NCI-H1105 (cell line): ENCODE data around the gene ARHGAP10.

Experiments used
- DNase-seq: peaks from one replicate; lab custom pipeline; 2025; lab: John Stamatoyannopoulos, UW

Gene ARHGAP10, protein sequence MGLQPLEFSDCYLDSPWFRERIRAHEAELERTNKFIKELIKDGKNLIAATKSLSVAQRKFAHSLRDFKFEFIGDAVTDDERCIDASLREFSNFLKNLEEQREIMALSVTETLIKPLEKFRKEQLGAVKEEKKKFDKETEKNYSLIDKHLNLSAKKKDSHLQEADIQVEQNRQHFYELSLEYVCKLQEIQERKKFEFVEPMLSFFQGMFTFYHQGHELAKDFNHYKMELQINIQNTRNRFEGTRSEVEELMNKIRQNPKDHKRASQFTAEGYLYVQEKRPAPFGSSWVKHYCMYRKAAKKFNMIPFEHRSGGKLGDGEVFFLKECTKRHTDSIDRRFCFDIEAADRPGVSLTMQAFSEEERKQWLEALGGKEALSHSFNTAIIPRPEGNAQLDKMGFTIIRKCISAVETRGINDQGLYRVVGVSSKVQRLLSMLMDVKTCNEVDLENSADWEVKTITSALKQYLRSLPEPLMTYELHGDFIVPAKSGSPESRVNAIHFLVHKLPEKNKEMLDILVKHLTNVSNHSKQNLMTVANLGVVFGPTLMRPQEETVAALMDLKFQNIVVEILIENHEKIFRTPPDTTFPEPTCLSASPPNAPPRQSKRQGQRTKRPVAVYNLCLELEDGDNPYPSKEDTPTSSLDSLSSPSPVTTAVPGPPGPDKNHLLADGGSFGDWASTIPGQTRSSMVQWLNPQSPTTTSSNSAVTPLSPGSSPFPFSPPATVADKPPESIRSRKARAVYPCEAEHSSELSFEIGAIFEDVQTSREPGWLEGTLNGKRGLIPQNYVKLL

DNA sequence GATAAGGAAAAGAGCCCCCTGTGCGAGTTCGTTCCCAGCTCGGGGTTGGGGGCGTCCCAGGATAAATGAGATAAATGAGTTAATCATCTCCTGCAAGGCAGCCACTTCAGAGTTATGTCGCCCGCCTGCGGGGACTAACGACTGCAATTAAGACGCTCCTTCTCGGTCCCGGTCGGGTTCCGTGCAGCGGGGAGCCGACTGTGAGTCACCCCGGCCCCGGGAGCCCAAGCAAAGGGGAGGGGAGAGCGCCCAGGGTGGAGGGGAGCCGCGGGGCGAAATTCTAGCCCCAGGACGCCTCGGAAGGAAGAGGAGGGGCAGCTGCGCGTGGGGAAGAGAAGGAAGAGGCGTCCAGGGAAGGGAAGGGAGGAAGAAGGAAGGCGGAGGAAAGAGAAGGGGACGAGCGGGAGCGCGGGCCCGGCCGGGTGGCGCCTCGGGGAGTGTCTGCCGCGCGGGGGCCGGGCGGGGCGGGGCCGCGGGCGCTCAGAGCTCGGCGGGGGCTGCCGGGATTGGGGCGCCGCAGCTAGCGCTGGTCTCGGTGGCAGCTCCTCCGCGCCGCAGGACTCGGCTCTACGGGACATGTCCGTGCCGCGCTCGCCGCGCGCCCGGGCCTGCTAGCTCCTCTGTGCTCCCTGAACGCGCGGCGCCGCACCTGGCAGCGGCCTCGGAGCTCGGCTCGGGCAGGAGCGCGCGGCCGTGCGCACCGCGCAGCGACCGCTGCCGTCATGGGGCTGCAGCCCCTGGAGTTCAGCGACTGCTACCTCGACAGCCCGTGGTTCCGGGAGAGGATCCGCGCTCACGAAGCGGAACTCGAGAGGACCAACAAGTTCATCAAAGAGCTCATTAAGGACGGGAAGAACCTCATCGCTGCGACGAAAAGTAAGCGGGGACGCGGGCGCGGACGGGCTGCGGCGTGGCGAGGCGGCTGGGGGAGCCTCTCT, at the start of gene ARHGAP10:
ARHGAP10 (plus strand) TSS at position 509 of the 938 bp plus-strand sequence; CDS start at position 723, 214 bp downstream.
- peak; percentile 17 for DNase-seq

DNA sequence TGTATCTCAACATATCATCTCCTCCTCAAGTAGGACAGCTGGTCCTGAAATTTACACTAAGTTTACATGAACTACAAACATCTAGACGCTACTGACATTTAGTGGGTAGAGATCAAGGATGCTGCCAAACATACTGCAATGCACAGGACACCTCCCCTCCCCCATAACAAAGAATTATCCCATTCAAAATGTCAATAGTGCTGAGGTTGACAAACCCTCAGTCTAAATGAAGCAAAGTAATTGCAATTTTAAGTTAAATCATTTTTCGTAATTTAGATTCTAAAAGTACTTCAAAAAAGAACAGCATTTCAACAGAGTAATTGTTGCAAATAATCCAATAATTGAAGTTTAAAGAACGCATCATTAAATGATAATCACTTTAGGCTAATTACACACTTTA, 49.1 kb upstream of the ARHGAP10 start:
- DNase-seq: no peak

DNA sequence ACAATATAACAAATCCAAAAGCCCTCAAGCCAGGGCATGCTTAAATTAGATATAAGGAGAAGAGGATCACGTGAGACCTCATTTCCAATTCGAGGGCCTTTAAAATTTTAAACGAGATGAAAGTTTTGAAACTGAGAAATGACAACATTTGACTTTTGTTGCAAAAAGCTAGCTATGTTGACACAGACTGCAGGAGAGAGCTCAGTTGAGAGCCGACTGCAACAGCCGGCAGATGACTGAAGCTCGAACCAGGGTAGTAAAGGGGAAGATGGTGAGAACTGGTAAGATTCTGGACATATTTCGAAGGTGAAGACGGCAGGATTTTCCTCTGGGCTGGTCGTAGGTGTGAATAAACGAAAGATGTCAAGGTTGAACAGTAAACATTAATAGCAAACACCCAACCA, 48.7 kb upstream of the ARHGAP10 start:
- DNase-seq: no peak

DNA sequence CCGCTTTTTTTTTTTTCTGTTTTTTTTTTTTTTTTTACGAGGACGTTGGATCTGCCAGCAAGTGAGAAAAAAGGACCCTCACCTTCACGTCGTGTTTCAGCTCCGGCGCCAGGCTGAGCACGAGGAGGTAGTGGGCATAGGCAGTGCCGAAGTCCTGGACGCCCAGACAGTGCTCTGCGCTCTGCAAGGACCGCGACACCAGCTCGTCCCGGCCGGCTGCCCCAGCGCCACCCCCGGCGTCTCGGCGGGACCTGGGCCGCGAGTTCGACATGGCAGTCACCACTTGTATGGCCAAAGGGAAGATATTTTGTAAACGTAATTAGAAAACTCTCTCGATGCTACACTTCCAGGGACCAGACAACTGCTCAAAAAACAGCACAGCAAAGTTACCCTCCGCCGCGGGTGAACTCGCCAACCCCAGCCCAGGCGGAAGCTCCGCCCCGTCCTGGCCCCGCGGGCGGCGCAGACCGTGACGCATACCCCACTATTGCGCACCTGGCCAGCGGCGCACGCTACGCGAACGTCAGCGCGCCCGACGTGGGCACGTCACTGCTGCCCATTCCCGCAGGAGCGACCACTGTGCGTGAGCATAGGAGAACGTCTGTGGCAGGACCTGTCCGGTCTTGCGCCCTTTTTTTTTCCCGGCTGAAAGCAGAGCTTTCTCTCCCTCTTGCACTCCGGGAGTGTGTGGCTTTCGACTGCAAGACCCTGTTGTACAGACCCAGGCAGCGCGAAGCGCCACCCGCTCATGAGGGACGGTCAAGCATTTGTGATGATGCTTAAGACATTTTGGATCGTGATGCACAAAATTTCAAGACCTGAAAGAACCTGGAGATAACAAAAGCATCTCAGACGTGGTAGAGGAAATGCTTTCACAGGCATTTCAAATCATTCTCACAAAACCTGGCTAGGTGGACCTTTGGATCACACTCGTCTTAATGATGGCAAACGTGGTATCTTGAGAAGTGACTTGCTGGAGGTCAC, 47.9 kb upstream of the ARHGAP10 start, which contains the start of gene PRMT9:
PRMT9 (minus strand) TSS at position 447 of the 984 bp plus-strand sequence; CDS start at position 271, 176 bp downstream.
- DNase-seq: peak; percentile 48

GRCh38 chr4:147689067-147689466, 42.8 kb upstream of the ARHGAP10 start:
- DNase-seq: no peak

- DNase-seq: no peak
Measured at GRCh38 chr4:147691820-147692219, 40.1 kb upstream of the ARHGAP10 start.

DNA sequence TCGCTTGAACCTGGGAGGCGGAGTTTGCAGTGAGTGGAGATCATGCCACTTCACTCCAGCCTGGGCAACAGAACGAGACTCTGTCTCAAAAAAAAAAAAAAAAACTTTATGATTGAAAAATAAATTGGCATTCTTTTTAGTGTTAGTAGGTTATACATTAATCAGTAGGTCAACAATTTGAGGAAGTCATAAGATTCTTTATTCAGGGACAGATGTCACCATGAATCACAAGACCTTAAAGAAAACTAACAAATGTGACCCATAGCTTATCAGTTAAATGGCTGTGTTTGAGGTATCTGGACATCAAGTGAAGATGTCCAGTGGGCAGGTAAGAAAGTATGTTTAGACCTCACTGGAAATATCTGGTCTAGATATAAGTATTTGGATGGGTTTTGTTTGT, 38.7 kb upstream of the ARHGAP10 start:
- no peak for DNase-seq

DNA sequence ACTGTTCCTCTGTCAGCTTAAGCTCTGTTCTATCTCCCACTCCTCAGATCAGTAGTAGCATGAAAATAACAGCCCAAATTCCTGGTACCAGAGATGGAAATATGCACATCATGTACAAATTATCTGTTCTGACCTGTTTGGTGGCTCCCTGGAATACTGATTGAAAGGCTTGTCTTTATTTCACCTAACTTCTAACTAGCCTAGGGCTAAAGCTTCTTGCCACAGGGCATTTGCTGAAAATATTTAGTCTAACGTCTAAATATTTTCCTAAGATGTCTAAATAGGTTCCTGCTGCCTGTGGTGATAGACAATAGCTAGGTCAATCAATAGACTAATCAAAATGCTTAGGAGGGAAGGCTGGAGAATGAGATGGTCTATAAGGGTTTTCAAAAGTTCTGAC, 35.0 kb upstream of the ARHGAP10 start:
- no peak for DNase-seq

- no peak for DNase-seq
Measured at GRCh38 chr4:147704846-147705245, 27.0 kb upstream of the ARHGAP10 start.

DNA sequence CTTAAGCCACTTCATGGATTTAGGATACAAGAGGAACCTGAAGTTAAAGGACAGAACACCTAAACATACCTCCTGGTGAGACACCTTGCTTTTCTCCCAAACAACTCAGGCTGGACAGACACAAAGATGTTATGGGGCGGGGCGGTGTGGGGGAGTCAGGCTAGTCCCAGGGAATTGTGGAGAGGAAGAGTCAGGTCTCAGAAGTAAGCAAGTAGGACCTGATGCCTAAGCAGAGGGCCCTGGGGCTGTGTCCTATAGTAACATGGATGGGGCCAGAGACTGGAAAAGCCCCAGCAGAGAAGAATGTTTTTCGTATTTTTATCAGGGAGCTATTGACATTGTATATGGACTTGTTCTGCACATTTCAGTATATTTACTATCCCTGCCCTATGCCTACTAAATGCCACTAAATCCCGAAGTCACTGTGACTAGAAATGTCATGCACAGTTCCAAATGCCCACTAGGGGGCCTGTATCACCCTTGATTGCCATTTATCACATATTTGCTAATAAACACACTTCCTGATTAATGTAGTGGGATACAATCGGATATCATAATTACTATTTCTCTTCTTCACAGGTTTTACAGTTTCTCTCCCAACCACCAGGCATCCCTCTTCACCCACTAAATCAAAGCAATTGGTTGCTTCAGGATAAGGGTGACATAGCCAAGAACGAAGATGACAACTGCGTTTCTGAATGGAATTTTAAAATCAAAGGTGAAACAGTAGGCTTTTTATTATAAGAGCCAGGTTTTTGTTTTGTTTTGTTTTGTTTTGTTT, 23.8 kb upstream of the ARHGAP10 start:
- DNase-seq: peak; percentile 2

GRCh38 chr4:147709999-147710398, 21.9 kb upstream of the ARHGAP10 start:
- no peak for DNase-seq

DNA sequence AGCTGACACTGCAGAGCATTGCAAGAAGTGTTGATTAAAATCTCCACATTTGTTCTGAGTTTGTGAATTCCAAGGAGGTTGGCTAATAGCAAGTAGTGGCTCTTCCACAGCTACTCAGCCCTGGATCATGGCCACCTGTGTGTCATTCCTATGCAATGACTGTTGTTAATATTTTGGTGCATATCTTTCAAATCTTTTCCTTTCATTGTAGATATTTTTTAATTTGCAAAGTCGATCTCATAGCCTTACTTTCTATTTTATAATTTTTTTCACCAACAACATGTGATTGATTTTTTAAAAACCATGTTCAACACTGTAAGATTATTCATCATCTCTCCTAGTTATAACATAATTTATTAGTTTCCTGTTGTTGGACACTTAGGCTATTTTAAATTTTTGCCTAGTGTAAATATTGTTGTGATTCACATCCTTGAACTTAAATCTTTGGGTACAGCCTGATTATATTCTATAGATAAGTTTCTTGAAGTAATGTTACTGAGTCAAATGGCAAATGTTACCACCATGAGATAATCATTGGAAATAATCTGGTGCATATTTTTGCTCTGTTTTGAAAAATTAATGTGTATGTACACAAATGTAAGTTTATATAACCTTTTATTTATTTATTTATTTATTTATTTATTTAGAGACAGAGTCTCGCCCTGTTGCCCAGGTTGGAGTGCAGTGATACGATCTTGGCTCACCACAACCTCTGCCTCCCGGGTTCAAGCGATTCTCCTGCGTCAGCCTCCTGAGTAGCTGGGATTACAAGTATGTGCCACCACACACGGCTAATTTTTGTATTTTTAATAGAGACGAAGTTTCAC, 17.1 kb upstream of the ARHGAP10 start:
- DNase-seq: no peak

DNA sequence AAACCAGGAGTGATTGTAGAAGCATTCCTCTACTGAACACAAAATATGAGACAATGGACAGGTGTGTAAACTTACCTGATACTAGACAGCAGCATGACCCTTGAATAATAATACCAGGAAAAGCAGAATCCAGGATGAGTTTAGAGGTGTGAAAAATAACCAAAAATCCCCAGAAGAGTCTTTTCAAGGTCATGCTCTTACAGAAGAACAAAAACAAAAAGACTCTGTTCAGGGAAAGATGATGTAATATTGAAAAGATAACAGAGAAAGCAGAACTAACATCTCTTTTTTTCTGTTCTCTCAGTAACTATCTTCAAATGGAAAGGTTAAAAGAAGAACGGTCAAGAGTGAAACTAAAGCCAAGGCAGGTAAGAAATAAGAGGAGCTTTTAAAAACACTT, 14.0 kb upstream of the ARHGAP10 start:
- no peak for DNase-seq

- no peak for DNase-seq
Measured at GRCh38 chr4:147723326-147723725, 8.6 kb upstream of the ARHGAP10 start.

DNA sequence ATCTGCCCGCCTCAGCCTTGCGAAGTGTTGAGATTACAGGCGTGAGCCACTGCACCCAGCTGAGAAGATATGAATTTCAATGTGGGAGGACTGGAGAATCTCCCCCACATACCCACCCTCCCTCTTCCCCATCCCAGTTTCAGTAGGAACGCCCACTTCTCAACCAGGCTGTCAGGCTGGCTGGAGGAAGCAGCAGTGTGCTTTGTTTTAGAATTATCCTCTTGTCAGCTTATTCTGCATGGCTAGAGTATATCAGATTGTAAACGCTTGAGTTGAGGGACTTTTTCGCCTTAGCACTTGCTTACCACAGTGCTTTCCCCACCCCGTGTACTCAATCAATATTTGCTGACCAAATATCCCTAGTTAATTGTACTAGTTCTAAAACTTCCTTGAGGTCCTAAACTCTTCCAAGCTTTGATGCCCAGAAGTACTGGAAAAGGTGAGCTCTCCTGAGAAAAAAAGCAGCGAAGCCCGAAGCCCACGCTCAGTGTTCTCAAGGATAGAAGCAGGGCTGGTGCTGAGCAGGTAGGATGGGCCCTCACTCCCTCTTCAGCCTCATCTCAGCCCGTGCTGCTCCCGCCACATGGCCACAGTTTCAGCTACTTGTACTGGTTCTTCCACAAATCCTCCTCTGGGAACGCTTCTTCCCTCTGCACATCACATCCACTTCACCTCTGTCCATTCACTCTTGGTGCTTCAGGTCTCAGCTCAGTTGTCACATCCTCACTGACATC, 7.3 kb upstream of the ARHGAP10 start:
- no peak for DNase-seq

- no peak for DNase-seq
Measured at GRCh38 chr4:147725673-147726072, 6.2 kb upstream of the ARHGAP10 start.

DNA sequence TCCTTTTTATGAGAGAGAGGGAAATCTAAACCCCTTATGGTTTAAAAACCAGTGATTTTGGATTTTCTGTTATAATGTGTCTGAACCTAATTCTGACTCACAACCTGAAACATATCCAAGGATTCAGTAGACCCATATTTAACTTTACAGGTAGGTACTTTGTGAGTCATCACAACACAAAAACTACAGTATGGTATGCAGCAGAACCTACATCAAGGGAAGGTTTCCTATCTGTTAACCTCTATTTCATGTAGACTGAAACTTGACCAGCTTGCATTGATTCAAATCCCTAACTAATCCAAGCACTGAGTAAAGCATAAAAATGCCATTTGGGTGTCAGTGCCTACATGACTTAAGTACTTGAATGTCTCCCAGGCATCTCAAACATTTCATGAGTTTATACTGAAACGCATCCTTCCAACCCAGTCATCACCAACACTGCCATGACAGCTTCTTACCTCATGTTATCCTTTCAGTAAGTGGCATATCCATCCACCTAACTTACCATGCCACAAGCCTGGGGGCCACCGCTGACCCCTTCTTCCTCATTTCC, 4.3 kb upstream of the ARHGAP10 start:
- no peak for DNase-seq

GRCh38 chr4:147730333-147730732, 1.6 kb upstream of the ARHGAP10 start:
- DNase-seq: no peak
